A549 (cell line): ENCODE measurements around the gene LMTK2. TPM values are rescaled to one million over a fixed set of nuclear protein-coding genes. Genes with fewer than 3 reads are reported as not detected.

Experiments used
- ATAC-seq, 2 experiments: fragments of 200-7000 bp in 1 of 2; fragments of >200 bp in 1 of 2; cut with Nextera tagmentation in 1 of 2; cut with Tn5 transposase in 1 of 2; 3 replicates each; pipeline versions ENCODE4 v1.8.0 to v1.9.1; 2018 to 2020; ENCODE audit warnings: mild to moderate bottlenecking in 1 of 2, moderate library complexity in 1 of 2
- CTCF ChIA-PET: fragments of 300-600 bp; sonication (Branson Sonifier 250); formaldehyde crosslinking; extraction: SDS; loops from one replicate; lab custom pipeline; 2021; ENCODE audit warnings: antibody characterized with exemption, inconsistent platforms; lab: Yijun Ruan, JAX
- POLR2A ChIA-PET: fragments of 350-600 bp; formaldehyde crosslinking; extraction: SDS; loops from one replicate; lab custom pipeline; 2021; ENCODE audit warnings: antibody characterized with exemption, inconsistent platforms; lab: Yijun Ruan, JAX
- DNase-seq, 2 experiments: peaks; one replicate each; pipeline versions ENCODE4 v3.0.0 to v3.0.0-alpha.2; 2011 to 2016; ENCODE audit warnings: low read depth in 1 of 2, low spot score in 1 of 2
- FAIRE-seq: peaks from 2 replicates; lab custom pipeline; 2011; peaks lifted over from hg19 to GRCh38; lab: Jason Lieb, UNC
- H3K27ac ChIP-seq, 2 experiments: fragments of >200 bp; sonication (Bioruptor Twin); formaldehyde crosslinking; 3 replicates each; pipeline ENCODE4 v1.5.1; 2016 to 2017
- H3K4me1 ChIP-seq: fragments of >200 bp; sonication (Bioruptor Twin); formaldehyde crosslinking; 3 replicates; pipeline ENCODE4 v1.6.1; 2016
- H3K4me2 ChIP-seq: fragments of >200 bp; sonication (Bioruptor Twin); formaldehyde crosslinking; 3 replicates; pipeline ENCODE4 v1.6.1; 2016
- H3K4me3 ChIP-seq: fragments of >200 bp; sonication (Bioruptor Twin); formaldehyde crosslinking; 3 replicates; pipeline ENCODE4 v1.5.1; 2016
- H3K9me3 ChIP-seq: fragments of >200 bp; sonication (Bioruptor Twin); formaldehyde crosslinking; 3 replicates; pipeline ENCODE4 v1.6.1; 2016
- CBX8 ChIP-seq: fragments of 200-600 bp; sonication (generic); IDR thresholded peaks from 2 replicates; pipeline ENCODE4 v1.6.1; 2016
- CHD2 ChIP-seq: fragments of 150-350 bp; IDR thresholded peaks from 2 replicates; pipeline ENCODE4 v1.6.1; 2014; ENCODE audit warnings: low read length; ENCODE audit not compliant: partially characterized antibody
- CTCF ChIP-seq: fragments of >200 bp; sonication (Bioruptor Twin); formaldehyde crosslinking; IDR thresholded peaks from 3 replicates; pipeline ENCODE4 v1.5.1; 2016
- EHF ChIP-seq: fragments of 250-450 bp; sonication (Bioruptor Pico); IDR thresholded peaks from 2 replicates; pipeline ENCODE4 v1.5.0; 2020; ENCODE audit warnings: mild to moderate bottlenecking
- ELK1 ChIP-seq: fragments of 150-350 bp; IDR thresholded peaks from 2 replicates; pipeline ENCODE4 v1.6.1; 2014; ENCODE audit warnings: low read depth, mild to moderate bottlenecking, low read length
- ESRRA ChIP-seq: fragments of 150-350 bp; IDR thresholded peaks from 2 replicates; pipeline ENCODE4 v1.6.1; 2014; ENCODE audit warnings: mild to moderate bottlenecking, low read length, borderline replicate concordance
- FOSB ChIP-seq: fragments of 250-450 bp; sonication (Bioruptor Pico); IDR thresholded peaks from 2 replicates; pipeline ENCODE4 v1.5.0; 2020; ENCODE audit warnings: mild to moderate bottlenecking, moderate library complexity
- FOXS1 ChIP-seq: fragments of 250-450 bp; sonication (Bioruptor Pico); IDR thresholded peaks from 2 replicates; pipeline ENCODE4 v1.5.0; 2020; ENCODE audit warnings: mild to moderate bottlenecking, moderate library complexity
- GATA3 ChIP-seq: IDR thresholded peaks from 2 replicates; pipeline ENCODE4 v1.6.1; 2012; ENCODE audit warnings: borderline replicate concordance
- HES2 ChIP-seq: fragments of >200 bp; sonication (Bioruptor Twin); formaldehyde crosslinking; IDR thresholded peaks from 2 replicates; pipeline ENCODE4 v1.6.1; 2016
- HEYL ChIP-seq: fragments of 250-450 bp; sonication (Bioruptor Pico); IDR thresholded peaks from 2 replicates; pipeline ENCODE4 v1.8.0; 2021; ENCODE audit warnings: mild to moderate bottlenecking, moderate library complexity
- HMGXB4 ChIP-seq: fragments of 250-450 bp; sonication (Bioruptor Pico); IDR thresholded peaks from 2 replicates; pipeline ENCODE4 v1.5.0; 2021; ENCODE audit warnings: mild to moderate bottlenecking, moderate library complexity, borderline replicate concordance
- HOXA7 ChIP-seq: fragments of 250-450 bp; sonication (Bioruptor Pico); IDR thresholded peaks from 2 replicates; pipeline ENCODE4 v1.5.0; 2020; ENCODE audit warnings: mild to moderate bottlenecking, moderate library complexity
- HOXB13 ChIP-seq: fragments of 250-450 bp; sonication (Bioruptor Pico); IDR thresholded peaks from 2 replicates; pipeline ENCODE4 v1.5.0; 2020; ENCODE audit warnings: low read depth, mild to moderate bottlenecking, moderate library complexity
- JUNB ChIP-seq: fragments of >200 bp; sonication (Bioruptor Twin); formaldehyde crosslinking; IDR thresholded peaks from 2 replicates; pipeline ENCODE4 v1.6.1; 2016
- KDM1A ChIP-seq: fragments of 200-600 bp; sonication (generic); IDR thresholded peaks from 2 replicates; pipeline ENCODE4 v1.6.1; 2016; ENCODE audit warnings: low read depth, mild to moderate bottlenecking
- KDM5A ChIP-seq: fragments of 200-600 bp; sonication (generic); IDR thresholded peaks from 2 replicates; pipeline ENCODE4 v1.6.1; 2016; ENCODE audit warnings: antibody characterized with exemption, mild to moderate bottlenecking
- MAX ChIP-seq: IDR thresholded peaks from 2 replicates; pipeline ENCODE4 v1.6.1; 2012
- MAZ ChIP-seq: fragments of 150-350 bp; IDR thresholded peaks from 2 replicates; pipeline ENCODE4 v1.6.1; 2014; ENCODE audit warnings: antibody characterized with exemption, low read depth, low read length, borderline replicate concordance
- MYC ChIP-seq: IDR thresholded peaks from 2 replicates; pipeline ENCODE4 v1.6.1; 2012; ENCODE audit warnings: mild to moderate bottlenecking, inconsistent platforms, low read length, improper control_type of control experiment, borderline replicate concordance
- NFE2L2 ChIP-seq: fragments of 150-350 bp; conservative IDR thresholded peaks from 2 replicates; pipeline ENCODE4 v1.6.1; 2014; ENCODE audit warnings: low read length
- PHF8 ChIP-seq: fragments of 200-600 bp; sonication (generic); IDR thresholded peaks from 2 replicates; pipeline ENCODE4 v1.6.1; 2016; ENCODE audit warnings: low read depth, mild to moderate bottlenecking, antibody characterized with exemption, moderate library complexity, borderline replicate concordance
- POLR2A ChIP-seq: IDR thresholded peaks from 2 replicates; pipeline ENCODE4 v1.6.1; 2012; ENCODE audit warnings: mild to moderate bottlenecking, low read length
- RAD21 ChIP-seq, 2 experiments: fragments of >200 bp in 1 of 2; sonication (Bioruptor Twin) in 1 of 2; formaldehyde crosslinking in 1 of 2; IDR thresholded peaks in 1 of 2; conservative IDR thresholded peaks in 1 of 2; 2 replicates in 1 of 2; 3 replicates in 1 of 2; pipeline ENCODE4 v1.6.1; 2012 to 2018; ENCODE audit warnings: inconsistent platforms in 1 of 2
- RARB ChIP-seq: fragments of 250-450 bp; sonication (Bioruptor Pico); IDR thresholded peaks from 2 replicates; pipeline ENCODE4 v1.8.0; 2021; ENCODE audit warnings: mild to moderate bottlenecking, moderate library complexity
- RCOR1 ChIP-seq: fragments of 150-350 bp; IDR thresholded peaks from 2 replicates; pipeline ENCODE4 v1.6.1; 2014; ENCODE audit warnings: antibody characterized with exemption, low read length, low read depth
- RFX5 ChIP-seq: fragments of 450-650 bp; IDR thresholded peaks from 2 replicates; pipeline ENCODE4 v1.7.1; 2014; ENCODE audit warnings: antibody characterized with exemption, mild to moderate bottlenecking, moderate library complexity
- SREBF2 ChIP-seq: fragments of 450-650 bp; IDR thresholded peaks from 2 replicates; pipeline ENCODE4 v1.6.1; 2014; ENCODE audit warnings: mild to moderate bottlenecking, moderate library complexity
- TFCP2L1 ChIP-seq: fragments of 250-450 bp; sonication (Bioruptor Pico); IDR thresholded peaks from 2 replicates; pipeline ENCODE4 v1.5.0; 2021; ENCODE audit warnings: mild to moderate bottlenecking
- TP53 ChIP-seq: fragments of 250-450 bp; sonication (Bioruptor Pico); IDR thresholded peaks from 2 replicates; pipeline ENCODE4 v1.5.0; 2021; ENCODE audit warnings: mild to moderate bottlenecking, moderate library complexity
- USF2 ChIP-seq: fragments of 450-650 bp; IDR thresholded peaks from 2 replicates; pipeline ENCODE4 v1.6.1; 2014; ENCODE audit warnings: antibody characterized with exemption
- ZC3H11A ChIP-seq: fragments of 450-650 bp; IDR thresholded peaks from 2 replicates; pipeline ENCODE4 v1.6.1; 2014; ENCODE audit warnings: antibody characterized with exemption, mild to moderate bottlenecking
- ZFP36 ChIP-seq: fragments of 450-650 bp; IDR thresholded peaks from 2 replicates; pipeline ENCODE4 v1.6.1; 2014; ENCODE audit warnings: borderline replicate concordance; ENCODE audit not compliant: partially characterized antibody
- ZSCAN20 ChIP-seq: fragments of 250-450 bp; sonication (Bioruptor Pico); IDR thresholded peaks from 2 replicates; pipeline ENCODE4 v1.8.0; 2022; ENCODE audit warnings: mild to moderate bottlenecking, moderate library complexity
- WGBS: methylation state at CpG from one replicate; pipeline ENCODE4 v1.1.6; 2017; ENCODE audit errors: missing lambda C conversion rate; 5-methylcytosine and 5-hydroxymethylcytosine counted together
- polyA plus RNA-seq, 4 experiments: library from polyadenylated mRNA; depleted of rRNA in 3 of 4; stranded (reverse); fragments of >200 nt; fragmentation: RNase III in 1 of 4; extraction: RNeasy Plus Mini Kit Qiagen cat#74134 plus additional on column Dnase treatment in 1 of 4; gene quantifications; 2 replicates in 3 of 4; 3 replicates in 1 of 4; pipeline ENCODE4 v1.2.3, GENCODE V29; 2011 to 2017

The LMTK2 gene
- polyA plus RNA-seq, 2 of the 4 experiments (the other 2 are of a cell fraction) = 7.9 to 13.0 TPM

GRCh38 chr7:98057157-98057556, 49.5 kb upstream of the LMTK2 start (continued):
- no peak for TF ChIP-seq ELK1
- TF ChIP-seq HEYL = no peak
- no peak for TF ChIP-seq KDM1A
- no peak for TF ChIP-seq TP53 (CRISPR knock-in tag)
- TF ChIP-seq ZSCAN20 (CRISPR knock-in tag) = no peak
- TF ChIP-seq JUNB = no peak

- POLR2A ChIA-PET = no interaction called here
- ATAC-seq = no peak
- 74% methylated on average over 10 of the region's 10 CpGs for WGBS
These were observed 48.5 kb upstream of the LMTK2 start for GRCh38 chr7:98058186-98058585.

GRCh38 chr7:98064233-98064632, 42.4 kb upstream of the LMTK2 start:
- ChIA-PET CTCF (interaction anchor here (1.1 kb wide), 1 partner anchor 12 kb away, joined by 3 read pairs; no protein-coding TSS in a partner anchor), POLR2A (no interaction called here)
- H3K4me2 ChIP-seq = no peak overlapping the region
- no peak for FAIRE-seq
- H3K4me1 ChIP-seq = no peaks in the 10 kb centered on the region
- peaks cover 9% of the 10 kb centered on the region; the same call in 2 of the 3 replicates for H3K9me3 ChIP-seq
- no peak for ATAC-seq
- H3K4me3 ChIP-seq = no peak overlapping the region
- no peak for DNase-seq
- H3K27ac ChIP-seq = no peak overlapping the region
- 9% methylated on average over 1 of the region's 1 CpG for WGBS
- TF ChIP-seq USF2 = no peak
- no peak for TF ChIP-seq MAX
- TF ChIP-seq RCOR1 = no peak
- no peak for TF ChIP-seq ZC3H11A
- TF ChIP-seq RFX5 = no peak
- no peak for TF ChIP-seq ZFP36
- no peak for TF ChIP-seq TFCP2L1 (CRISPR knock-in tag)
- TF ChIP-seq CHD2 = no peak
- no peak for TF ChIP-seq HMGXB4 (CRISPR knock-in tag)
- TF ChIP-seq CBX8 = no peak
- no peak for TF ChIP-seq MAZ
- no peak for TF ChIP-seq RAD21 (conservative IDR thresholded peaks at IDR 0.05 in 1 of 2, IDR thresholded peaks at IDR 0.05 in 1 of 2)
- no peak for TF ChIP-seq POLR2A
- no peak for TF ChIP-seq ZSCAN20 (CRISPR knock-in tag)
- no peak for TF ChIP-seq GATA3
- no peak for TF ChIP-seq HES2
- no peak for TF ChIP-seq FOXS1 (CRISPR knock-in tag)
- TF ChIP-seq CTCF = no peak

More at GRCh38 chr7:98058186-98058585, 48.5 kb upstream of the LMTK2 start:
- CTCF ChIA-PET = no interaction called here
- no peak overlapping the region for H3K4me2 ChIP-seq
- no peak for TF ChIP-seq PHF8
- TF ChIP-seq MAZ = no peak
- no peak for TF ChIP-seq TP53 (CRISPR knock-in tag)
- TF ChIP-seq ESRRA = no peak
- no peak for TF ChIP-seq RARB (CRISPR knock-in tag)
- no peak for TF ChIP-seq MYC
- TF ChIP-seq FOSB = no peak
- no peak for TF ChIP-seq HOXA7 (CRISPR knock-in tag)
- TF ChIP-seq NFE2L2 = no peak
- TF ChIP-seq EHF (CRISPR knock-in tag) = no peak
- TF ChIP-seq HOXB13 = no peak
- TF ChIP-seq SREBF2 = no peak
- TF ChIP-seq ZC3H11A = no peak
- no peak for TF ChIP-seq KDM5A
- no peak for FAIRE-seq
- H3K4me3 ChIP-seq = no peak overlapping the region
- no peak overlapping the region for H3K27ac ChIP-seq
- 0 out of 3 replicates have a peak, but pooled peaks cover 3% of the 10 kb centered on the region for H3K9me3 ChIP-seq
- H3K4me1 ChIP-seq = no peaks in the 10 kb centered on the region
- DNase-seq = no peak
